ENCODE data around the gene BRAP. TPM values are rescaled to one million over a fixed set of nuclear protein-coding genes. Genes with fewer than 3 reads are reported as not detected.

The BRAP gene
- total RNA-seq, 6 experiments from 2014 or later: 15.0 to 19.5 (median 17.8) TPM

DNA sequence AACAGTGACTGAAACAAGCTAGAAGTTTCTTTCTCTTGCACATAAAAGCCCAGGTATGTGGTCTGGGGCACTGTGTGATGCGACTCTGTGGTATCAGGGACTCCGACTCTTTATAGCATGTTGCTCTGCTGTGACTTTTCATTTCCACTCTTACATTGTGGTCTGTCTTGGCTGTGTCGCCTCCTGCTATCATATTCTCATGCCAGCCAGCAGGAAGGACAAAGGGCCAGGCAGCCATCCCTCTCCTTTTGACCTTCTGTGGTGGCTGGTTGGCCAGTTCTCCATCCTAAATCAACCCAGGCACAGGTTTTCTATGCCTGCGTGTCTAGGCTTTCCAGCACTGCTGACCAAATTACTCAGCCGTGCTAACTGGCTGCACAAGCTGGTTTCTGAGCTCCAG lies 8.1 kb upstream of the BRAP start:
- Mint-ChIP-seq H3K4me3 (no peak overlapping the region), H3K36me3 (ENCODE audit: low read depth) (no peaks in the 10 kb centered on the region; the same call in 1 of the 2 replicates), H3K4me1 (ENCODE audit: low read depth) (no peaks in the 10 kb centered on the region; the same call in 1 of the 2 replicates), H3K27me3 (ENCODE audit: insufficient read depth) (no peaks in the 10 kb centered on the region), H3K27ac (no peak overlapping the region), H3K9me3 (no peaks in the 10 kb centered on the region)
- no peak for TF ChIP-seq CTCF (IDR thresholded peaks at IDR 0.05)
- DNase-seq: no peak

DNA sequence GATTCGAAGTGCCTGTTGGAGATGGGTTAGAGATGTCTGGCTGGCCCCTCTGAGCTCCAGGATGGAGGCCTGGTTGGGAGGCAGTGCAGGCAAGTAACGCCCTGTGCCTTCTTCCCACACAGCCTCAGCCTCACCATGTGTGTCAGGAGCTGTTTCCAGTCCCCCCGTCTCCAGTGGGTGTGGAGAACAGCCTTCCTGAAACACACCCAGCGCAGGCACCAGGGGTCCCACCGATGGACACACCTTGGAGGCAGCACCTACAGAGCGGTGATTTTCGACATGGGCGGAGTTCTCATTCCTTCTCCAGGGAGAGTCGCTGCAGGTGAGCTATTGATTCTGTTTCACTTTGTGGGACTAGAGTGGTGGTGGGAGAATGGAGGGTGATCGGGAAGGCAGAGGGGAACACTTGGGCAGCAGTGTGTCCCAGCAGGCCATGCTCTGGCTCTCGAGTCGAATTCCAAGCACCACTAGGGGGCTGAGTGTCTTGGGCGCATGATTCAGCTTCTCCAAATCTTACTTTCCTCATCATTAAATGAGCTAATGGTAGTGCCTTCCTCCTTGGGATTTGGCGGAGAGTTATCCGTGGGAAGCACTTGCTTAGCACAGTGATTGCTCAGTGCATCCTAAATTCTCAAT lies 6.9 kb upstream of the BRAP start:
- no peak overlapping the region for H3K4me3 Mint-ChIP-seq
- H3K9me3 Mint-ChIP-seq: no peaks in the 10 kb centered on the region
- no peaks in the 10 kb centered on the region; the same call in 1 of the 2 replicates for H3K4me1 Mint-ChIP-seq (ENCODE audit: low read depth)
- H3K36me3 Mint-ChIP-seq (ENCODE audit: low read depth): no peaks in the 10 kb centered on the region; the same call in 1 of the 2 replicates
- no peak overlapping the region for H3K27ac Mint-ChIP-seq
- H3K27me3 Mint-ChIP-seq (ENCODE audit: insufficient read depth): no peaks in the 10 kb centered on the region
- DNase-seq: peak; percentile 13
- peak; percentile 61 for TF ChIP-seq CTCF (IDR thresholded peaks at IDR 0.05)

- no peaks in the 10 kb centered on the region for H3K27me3 Mint-ChIP-seq (ENCODE audit: insufficient read depth)
- H3K27ac Mint-ChIP-seq: no peak overlapping the region
- no peak for TF ChIP-seq CTCF (IDR thresholded peaks at IDR 0.05)
- H3K4me1 Mint-ChIP-seq (ENCODE audit: low read depth): peaks cover 12% of the 10 kb centered on the region
- H3K4me3 Mint-ChIP-seq: no peak overlapping the region
- peaks cover 4% of the 10 kb centered on the region for H3K36me3 Mint-ChIP-seq (ENCODE audit: low read depth)
- H3K9me3 Mint-ChIP-seq: no peaks in the 10 kb centered on the region
- no peak for DNase-seq
These were observed 5.5 kb upstream of the BRAP start for GRCh38 chr12:111691262-111691661.

DNA sequence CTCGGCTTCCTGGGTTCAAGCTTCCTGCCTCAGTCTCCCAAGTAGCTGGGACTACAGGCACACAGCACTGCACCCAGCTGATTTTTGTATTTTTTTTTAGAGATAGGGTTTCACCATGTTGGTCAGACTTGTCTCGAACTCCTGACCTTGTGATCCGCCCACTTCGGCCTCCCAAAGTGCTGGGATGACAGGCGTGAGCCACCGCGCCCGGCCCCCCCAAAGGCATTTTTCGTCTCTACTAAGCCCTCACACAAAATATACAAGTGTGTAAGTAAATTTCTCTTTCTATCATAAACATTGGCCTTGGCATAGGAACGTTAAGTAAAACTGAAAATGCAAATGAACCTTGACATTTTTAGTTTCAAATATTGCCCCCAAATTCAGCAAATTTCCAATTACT lies 2.2 kb upstream of the BRAP start:
- DNase-seq: no peak
- peaks cover 30% of the 10 kb centered on the region for H3K4me1 Mint-ChIP-seq (ENCODE audit: low read depth)
- TF ChIP-seq CTCF (IDR thresholded peaks at IDR 0.05): no peak
- H3K36me3 Mint-ChIP-seq (ENCODE audit: low read depth): peaks cover 4% of the 10 kb centered on the region
- H3K4me3 Mint-ChIP-seq: peak overlapping the region; percentile 32; the same call in 1 of the 2 replicates
- no peaks in the 10 kb centered on the region for H3K27me3 Mint-ChIP-seq (ENCODE audit: insufficient read depth)
- H3K27ac Mint-ChIP-seq: no peak overlapping the region
- H3K9me3 Mint-ChIP-seq: no peaks in the 10 kb centered on the region

DNA sequence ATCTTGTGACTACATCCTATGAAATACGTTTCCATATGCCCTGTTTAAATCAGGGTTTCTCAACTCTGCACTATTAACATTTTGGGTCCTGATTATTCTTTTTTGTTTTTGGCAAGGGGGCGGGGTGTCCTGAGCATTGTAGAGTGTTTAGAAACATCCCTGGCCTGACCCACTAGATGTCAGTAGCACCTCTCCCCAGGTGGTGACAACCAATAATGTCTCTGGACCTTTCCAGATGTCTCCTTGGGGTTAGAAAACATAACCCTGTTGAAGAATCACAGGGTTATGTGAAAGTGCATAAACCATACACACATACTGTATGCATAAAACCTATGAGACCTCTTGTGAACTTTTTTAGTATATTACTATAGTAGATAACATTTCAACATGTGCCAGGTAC lies 1.5 kb upstream of the BRAP start:
- peak; percentile 14 for DNase-seq
- Mint-ChIP-seq H3K36me3 (ENCODE audit: low read depth) (peaks cover 4% of the 10 kb centered on the region), H3K27ac (no peak overlapping the region), H3K9me3 (no peaks in the 10 kb centered on the region), H3K27me3 (ENCODE audit: insufficient read depth) (no peaks in the 10 kb centered on the region), H3K4me3 (peak overlapping the region; percentile 99), H3K4me1 (ENCODE audit: low read depth) (peaks cover 30% of the 10 kb centered on the region)
- peak; percentile 32; the same call in 1 of the 2 replicates for TF ChIP-seq CTCF (IDR thresholded peaks at IDR 0.05)

All from HFFc6 (cell line).